ENCODE results near the gene DARS1. TPM values are rescaled to one million over a fixed set of nuclear protein-coding genes. Genes with fewer than 3 reads are reported as not detected.

Gene DARS1
- total RNA-seq, 1 donor, result 119 TPM

- Histone ChIP-seq H3K4me3 (ENCODE audit: insufficient read depth, low read length) (no peak overlapping the region), H2AFZ (ENCODE audit: low read length) (no peak overlapping the region), H3K27me3 (ENCODE audit: insufficient read depth, low read length) (no peaks in the 10 kb centered on the region), H3K36me3 (ENCODE audit: insufficient read depth, low read length) (no peaks in the 10 kb centered on the region), H3K79me2 (ENCODE audit: insufficient read depth, low read length) (no peaks in the 10 kb centered on the region), H4K20me1 (ENCODE audit: insufficient read depth, low read length) (no peaks in the 10 kb centered on the region), H3K27ac (ENCODE audit: low read depth, low read length) (no peak overlapping the region), H3K4me1 (ENCODE audit: insufficient read depth, low read length) (no peaks in the 10 kb centered on the region), H3K4me2 (ENCODE audit: insufficient read depth, low read length) (no peak overlapping the region), H3K9me3 (ENCODE audit: low read depth, low read length) (no peaks in the 10 kb centered on the region)
- DNase-seq (ENCODE audit: insufficient read length, low spot score, missing footprints), result no peak
- TF ChIP-seq, protein P1, sequence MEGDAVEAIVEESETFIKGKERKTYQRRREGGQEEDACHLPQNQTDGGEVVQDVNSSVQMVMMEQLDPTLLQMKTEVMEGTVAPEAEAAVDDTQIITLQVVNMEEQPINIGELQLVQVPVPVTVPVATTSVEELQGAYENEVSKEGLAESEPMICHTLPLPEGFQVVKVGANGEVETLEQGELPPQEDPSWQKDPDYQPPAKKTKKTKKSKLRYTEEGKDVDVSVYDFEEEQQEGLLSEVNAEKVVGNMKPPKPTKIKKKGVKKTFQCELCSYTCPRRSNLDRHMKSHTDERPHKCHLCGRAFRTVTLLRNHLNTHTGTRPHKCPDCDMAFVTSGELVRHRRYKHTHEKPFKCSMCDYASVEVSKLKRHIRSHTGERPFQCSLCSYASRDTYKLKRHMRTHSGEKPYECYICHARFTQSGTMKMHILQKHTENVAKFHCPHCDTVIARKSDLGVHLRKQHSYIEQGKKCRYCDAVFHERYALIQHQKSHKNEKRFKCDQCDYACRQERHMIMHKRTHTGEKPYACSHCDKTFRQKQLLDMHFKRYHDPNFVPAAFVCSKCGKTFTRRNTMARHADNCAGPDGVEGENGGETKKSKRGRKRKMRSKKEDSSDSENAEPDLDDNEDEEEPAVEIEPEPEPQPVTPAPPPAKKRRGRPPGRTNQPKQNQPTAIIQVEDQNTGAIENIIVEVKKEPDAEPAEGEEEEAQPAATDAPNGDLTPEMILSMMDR (IDR thresholded peaks at IDR 0.05; ENCODE audit: extremely low read depth, low read depth, low read length), result no peak
These were observed 12.0 kb upstream of the DARS1 start for GRCh38 chr2:135997380-135997779.

- Histone ChIP-seq H3K9me3 (ENCODE audit: low read depth, low read length) (no peaks in the 10 kb centered on the region), H2AFZ (ENCODE audit: low read length) (no peak overlapping the region), H3K4me2 (ENCODE audit: insufficient read depth, low read length) (no peak overlapping the region), H3K4me1 (ENCODE audit: insufficient read depth, low read length) (no peaks in the 10 kb centered on the region), H4K20me1 (ENCODE audit: insufficient read depth, low read length) (no peaks in the 10 kb centered on the region), H3K27ac (ENCODE audit: low read depth, low read length) (no peak overlapping the region), H3K4me3 (ENCODE audit: insufficient read depth, low read length) (no peak overlapping the region), H3K79me2 (ENCODE audit: insufficient read depth, low read length) (no peaks in the 10 kb centered on the region), H3K36me3 (ENCODE audit: insufficient read depth, low read length) (no peaks in the 10 kb centered on the region), H3K27me3 (ENCODE audit: insufficient read depth, low read length) (no peaks in the 10 kb centered on the region)
- TF ChIP-seq, protein P1 (IDR thresholded peaks at IDR 0.05; ENCODE audit: extremely low read depth, low read depth, low read length), result no peak
- DNase-seq (ENCODE audit: insufficient read length, low spot score, missing footprints), result no peak
These were observed 10.9 kb upstream of the DARS1 start for GRCh38 chr2:135996304-135996703.

DNA sequence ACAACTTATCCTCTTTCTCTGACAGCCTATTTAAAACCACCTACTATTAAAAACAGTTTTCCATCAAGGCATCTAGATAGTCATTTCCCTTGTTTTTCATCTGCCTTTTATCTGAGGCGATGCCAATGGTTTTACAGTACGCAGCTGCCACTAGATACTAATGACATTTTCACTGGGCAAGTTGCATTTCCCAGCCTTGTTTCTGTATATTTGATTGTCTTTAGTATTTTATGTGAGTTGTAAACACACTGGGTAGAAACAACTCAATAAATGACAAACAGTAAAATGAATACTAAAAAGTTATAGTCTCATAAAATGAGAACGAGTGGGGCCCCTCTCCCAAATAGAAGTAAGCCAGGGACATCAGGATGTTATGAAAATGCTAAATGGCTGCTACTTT is 8.9 kb upstream of the DARS1 start:
- H3K9me3 ChIP-seq (ENCODE audit: low read depth, low read length), result no peaks in the 10 kb centered on the region
- H3K4me3 ChIP-seq (ENCODE audit: insufficient read depth, low read length), result no peak overlapping the region
- no peaks in the 10 kb centered on the region for H3K27me3 ChIP-seq (ENCODE audit: insufficient read depth, low read length)
- H3K4me1 ChIP-seq (ENCODE audit: insufficient read depth, low read length), result no peaks in the 10 kb centered on the region
- no peak for DNase-seq (ENCODE audit: insufficient read length, low spot score, missing footprints)
- H3K36me3 ChIP-seq (ENCODE audit: insufficient read depth, low read length), result no peaks in the 10 kb centered on the region
- no peak overlapping the region for H2AFZ ChIP-seq (ENCODE audit: low read length)
- no peaks in the 10 kb centered on the region for H3K79me2 ChIP-seq (ENCODE audit: insufficient read depth, low read length)
- TF ChIP-seq, protein P1 (IDR thresholded peaks at IDR 0.05; ENCODE audit: extremely low read depth, low read depth, low read length), result no peak
- no peak overlapping the region for H3K27ac ChIP-seq (ENCODE audit: low read depth, low read length)
- H4K20me1 ChIP-seq (ENCODE audit: insufficient read depth, low read length), result no peaks in the 10 kb centered on the region
- H3K4me2 ChIP-seq (ENCODE audit: insufficient read depth, low read length), result no peak overlapping the region

- Histone ChIP-seq H3K27ac (ENCODE audit: low read depth, low read length) (no peak overlapping the region), H3K9me3 (ENCODE audit: low read depth, low read length) (no peaks in the 10 kb centered on the region), H3K79me2 (ENCODE audit: insufficient read depth, low read length) (no peaks in the 10 kb centered on the region), H3K36me3 (ENCODE audit: insufficient read depth, low read length) (no peaks in the 10 kb centered on the region), H2AFZ (ENCODE audit: low read length) (no peak overlapping the region), H3K4me1 (ENCODE audit: insufficient read depth, low read length) (no peaks in the 10 kb centered on the region), H3K4me2 (ENCODE audit: insufficient read depth, low read length) (no peak overlapping the region), H3K4me3 (ENCODE audit: insufficient read depth, low read length) (no peak overlapping the region), H3K27me3 (ENCODE audit: insufficient read depth, low read length) (no peaks in the 10 kb centered on the region), H4K20me1 (ENCODE audit: insufficient read depth, low read length) (no peaks in the 10 kb centered on the region)
- DNase-seq (ENCODE audit: insufficient read length, low spot score, missing footprints), result no peak
- TF ChIP-seq, protein P1 (IDR thresholded peaks at IDR 0.05; ENCODE audit: extremely low read depth, low read depth, low read length), result no peak
These were observed 8.0 kb upstream of the DARS1 start for GRCh38 chr2:135993421-135993820.
